ENCODE data around the gene CYTH2. TPM values are rescaled to one million over a fixed set of nuclear protein-coding genes. Genes with fewer than 3 reads are reported as not detected.
A peak's percentile ranks its signal among the peaks of the same experiment; 100 is the strongest.

CYTH2 gene
- total RNA-seq, 2 donors from 2014 or later: 50.6 to 79.4 TPM

GRCh38 chr19:48466561-48467325 lies 2.4 kb upstream of the CYTH2 start:
- TF ChIP-seq CTCF (IDR thresholded peaks at IDR 0.05): no peak
- Histone ChIP-seq H3K36me3 (peaks cover 17% of the 10 kb centered on the region), H3K9me3 (no peaks in the 10 kb centered on the region), H3K27me3 (replicated peaks; ENCODE audit: insufficient read depth) (no peaks in the 10 kb centered on the region), H3K4me3 (no peak overlapping the region), H3K4me1 (ENCODE audit: control insufficient read depth in 1 of 2, low read depth in 2 of 2) (peaks cover 6 to 18% of the 10 kb centered on the region in 2 donors), H3K27ac (no peak overlapping the region)
- ATAC-seq (ENCODE audit: insufficient number of reproducible peaks, low FRiP score, low read depth): no peak
- DNase-seq (ENCODE audit: low spot score): no peak

GRCh38 chr19:48468772-48469288 lies 339 bp upstream of the CYTH2 start:
- no peaks in the 10 kb centered on the region for H3K27me3 ChIP-seq (replicated peaks; ENCODE audit: insufficient read depth)
- DNase-seq (ENCODE audit: low spot score): peak; percentile 99
- TF ChIP-seq CTCF (IDR thresholded peaks at IDR 0.05): no peak
- ATAC-seq (ENCODE audit: insufficient number of reproducible peaks, low FRiP score, low read depth): peak; percentile 93
- H3K27ac ChIP-seq: peak overlapping the region; percentile 95 to 97
- peaks cover 30% of the 10 kb centered on the region for H3K36me3 ChIP-seq
- peak overlapping the region; percentile 89 for H3K4me3 ChIP-seq
- H3K9me3 ChIP-seq: no peaks in the 10 kb centered on the region
- H3K4me1 ChIP-seq (ENCODE audit: control insufficient read depth in 1 of 2, low read depth in 2 of 2): peaks cover 6 to 18% of the 10 kb centered on the region in 2 donors

GRCh38 chr19:48469934-48470680 lies 938 bp downstream of the CYTH2 start:
- ATAC-seq (ENCODE audit: insufficient number of reproducible peaks, low FRiP score, low read depth): no peak
- Histone ChIP-seq H3K36me3 (peaks cover 39% of the 10 kb centered on the region), H3K27ac (peak overlapping the region; percentile 40 to 95), H3K4me1 (ENCODE audit: control insufficient read depth in 1 of 2, low read depth in 2 of 2) (peaks cover 6 to 18% of the 10 kb centered on the region in 2 donors), H3K27me3 (replicated peaks; ENCODE audit: insufficient read depth) (no peaks in the 10 kb centered on the region), H3K4me3 (peak overlapping the region; percentile 89), H3K9me3 (no peaks in the 10 kb centered on the region)
- no peak for DNase-seq (ENCODE audit: low spot score)
- TF ChIP-seq CTCF (IDR thresholded peaks at IDR 0.05): no peak

- Histone ChIP-seq H3K9me3 (no peaks in the 10 kb centered on the region), H3K4me1 (ENCODE audit: control insufficient read depth in 1 of 2, low read depth in 2 of 2) (peaks cover 6 to 18% of the 10 kb centered on the region in 2 donors), H3K36me3 (peaks cover 47% of the 10 kb centered on the region), H3K27me3 (replicated peaks; ENCODE audit: insufficient read depth) (no peaks in the 10 kb centered on the region), H3K4me3 (no peak overlapping the region), H3K27ac (no peak overlapping the region)
- no peak for TF ChIP-seq CTCF (IDR thresholded peaks at IDR 0.05)
- DNase-seq (ENCODE audit: low spot score) (no peak), ATAC-seq (ENCODE audit: insufficient number of reproducible peaks, low FRiP score, low read depth) (no peak)
Measured at GRCh38 chr19:48470856-48471255, 1.7 kb downstream of the CYTH2 start.

- H3K9me3 ChIP-seq: no peaks in the 10 kb centered on the region
- H3K27me3 ChIP-seq (replicated peaks; ENCODE audit: insufficient read depth): no peaks in the 10 kb centered on the region
- peaks cover 57% of the 10 kb centered on the region for H3K36me3 ChIP-seq
- no peak overlapping the region for H3K27ac ChIP-seq
- no peak for ATAC-seq (ENCODE audit: insufficient number of reproducible peaks, low FRiP score, low read depth)
- peaks cover 6 to 18% of the 10 kb centered on the region in 2 donors for H3K4me1 ChIP-seq (ENCODE audit: control insufficient read depth in 1 of 2, low read depth in 2 of 2)
- no peak for TF ChIP-seq CTCF (IDR thresholded peaks at IDR 0.05)
- DNase-seq (ENCODE audit: low spot score): no peak
- no peak overlapping the region for H3K4me3 ChIP-seq
Measured at GRCh38 chr19:48471836-48472235, 2.7 kb downstream of the CYTH2 start.

Measured in thoracic aorta (tissue), 2 donors.